NCI-H1105 (cell line): ENCODE results near the gene CROCC2.
"Not testable (repeated sequence)": the region's sequence is repeated elsewhere in the genome, so short reads cannot be mapped to it uniquely, and the experiment has no call there.

Source experiments
- DNase-seq: peaks from one replicate; lab custom pipeline; 2025; lab: John Stamatoyannopoulos, UW

Gene CROCC2

GRCh38 chr2:240966906-240967680, 61.0 kb downstream of the CROCC2 start:
- DNase-seq = no peak

- no peak for DNase-seq
Observed at GRCh38 chr2:240967681-240968621, 61.8 kb downstream of the CROCC2 start.

- no peak for DNase-seq
Observed at GRCh38 chr2:240968731-240969624, 62.8 kb downstream of the CROCC2 start.

DNA sequence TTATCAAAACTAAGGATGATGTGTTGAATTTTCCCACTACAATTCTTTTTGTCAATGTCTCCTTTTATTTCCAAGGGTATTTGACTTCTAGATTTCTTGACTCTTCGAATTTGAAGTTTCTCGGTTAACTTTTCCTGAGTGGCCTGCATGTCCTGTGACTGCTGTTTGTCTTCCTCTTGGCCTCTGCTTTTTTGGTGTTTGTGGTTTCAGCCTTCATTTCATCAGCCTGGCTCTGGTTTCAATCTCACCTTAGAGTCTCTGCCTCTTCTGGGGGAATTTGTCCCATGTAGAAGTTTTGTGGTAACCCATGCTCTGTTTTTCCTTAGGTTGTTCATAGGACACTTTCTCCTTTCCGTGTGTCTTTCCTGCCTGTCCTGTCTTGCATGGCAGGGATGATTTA, 64.0 kb downstream of the CROCC2 start:
- no peak for DNase-seq

DNA sequence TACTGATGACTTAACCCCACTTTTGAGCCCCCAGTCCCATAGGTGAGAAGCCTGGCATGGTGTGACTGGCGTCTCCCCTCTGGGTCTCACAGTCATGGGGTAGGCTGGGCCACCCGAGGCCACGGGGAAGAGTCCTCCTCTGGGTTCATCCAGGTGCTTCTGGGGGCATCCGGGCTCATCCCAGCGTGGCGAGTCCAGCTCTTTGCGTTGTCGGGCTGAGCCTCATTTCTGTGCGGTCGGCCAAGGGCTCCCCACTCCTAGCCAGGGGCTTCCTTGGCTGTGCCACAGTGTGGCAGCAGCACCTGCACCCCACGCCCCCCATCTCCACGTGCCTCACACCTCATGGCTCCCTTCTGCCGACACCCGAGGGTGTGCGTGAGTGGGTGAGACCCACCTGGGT, 64.7 kb downstream of the CROCC2 start:
- DNase-seq = no peak

DNA sequence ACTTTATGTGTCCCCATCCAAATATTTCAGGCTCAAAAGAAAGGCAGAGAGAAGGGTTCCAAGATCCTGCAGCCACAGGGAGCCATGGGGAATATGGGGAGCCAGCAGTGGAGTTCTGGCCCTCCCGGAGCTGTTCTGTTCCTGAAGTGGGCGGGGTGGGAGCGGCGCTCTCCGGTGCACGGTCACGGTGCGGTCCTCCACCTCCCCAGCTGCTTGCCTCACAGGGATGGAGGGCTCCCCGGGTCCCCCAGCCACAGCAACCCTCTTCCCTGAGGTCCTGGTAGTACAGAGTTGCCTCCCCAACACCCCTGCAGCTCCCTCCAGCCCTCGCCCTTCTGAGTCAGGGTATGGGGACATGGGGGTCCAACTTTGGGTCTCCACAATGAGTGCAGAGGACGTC, 66.1 kb downstream of the CROCC2 start:
- no peak for DNase-seq

DNA sequence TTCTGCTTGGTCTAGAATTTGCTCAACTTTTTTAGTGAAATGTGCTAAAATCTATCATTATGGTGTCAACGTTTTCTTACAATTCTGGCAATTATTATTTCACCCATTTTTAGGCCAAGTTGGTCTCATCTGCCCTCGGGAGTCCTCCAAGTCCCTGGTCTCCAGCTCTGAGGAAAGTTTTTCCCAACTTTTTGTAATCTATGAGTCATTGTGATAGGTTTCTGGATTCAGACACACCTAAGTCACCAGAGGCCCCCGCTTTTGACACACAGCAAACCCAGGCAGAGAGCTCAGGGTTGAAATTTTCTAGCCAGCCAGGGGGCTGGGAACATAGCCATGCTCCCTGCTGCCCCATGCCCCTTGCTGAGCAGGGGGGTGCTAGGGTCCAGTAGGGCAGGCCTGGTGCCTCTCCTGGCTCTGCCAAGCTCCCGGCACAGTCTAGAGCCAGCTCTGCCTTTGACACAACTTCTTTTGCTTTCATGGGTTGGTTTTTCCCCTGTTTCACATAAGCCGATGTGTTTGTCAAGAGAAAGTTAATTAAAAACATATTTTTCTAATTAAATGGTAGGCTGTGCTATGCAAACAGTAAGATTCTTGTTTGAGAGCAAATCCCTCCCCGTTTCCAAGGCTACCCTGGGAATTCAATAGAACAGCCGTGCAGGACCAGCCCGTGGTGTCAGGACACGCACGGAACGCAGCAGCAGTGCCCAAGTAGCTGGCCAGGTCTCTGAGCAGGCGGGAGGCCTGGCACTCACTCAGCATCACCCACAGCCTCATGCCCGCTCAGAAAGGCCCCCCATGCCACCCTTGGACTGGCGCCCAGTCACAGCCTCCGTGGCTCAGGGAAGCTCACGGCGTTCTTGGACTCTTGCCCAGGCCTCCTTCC, 66.7 kb downstream of the CROCC2 start:
- DNase-seq = peak; percentile 14

DNA sequence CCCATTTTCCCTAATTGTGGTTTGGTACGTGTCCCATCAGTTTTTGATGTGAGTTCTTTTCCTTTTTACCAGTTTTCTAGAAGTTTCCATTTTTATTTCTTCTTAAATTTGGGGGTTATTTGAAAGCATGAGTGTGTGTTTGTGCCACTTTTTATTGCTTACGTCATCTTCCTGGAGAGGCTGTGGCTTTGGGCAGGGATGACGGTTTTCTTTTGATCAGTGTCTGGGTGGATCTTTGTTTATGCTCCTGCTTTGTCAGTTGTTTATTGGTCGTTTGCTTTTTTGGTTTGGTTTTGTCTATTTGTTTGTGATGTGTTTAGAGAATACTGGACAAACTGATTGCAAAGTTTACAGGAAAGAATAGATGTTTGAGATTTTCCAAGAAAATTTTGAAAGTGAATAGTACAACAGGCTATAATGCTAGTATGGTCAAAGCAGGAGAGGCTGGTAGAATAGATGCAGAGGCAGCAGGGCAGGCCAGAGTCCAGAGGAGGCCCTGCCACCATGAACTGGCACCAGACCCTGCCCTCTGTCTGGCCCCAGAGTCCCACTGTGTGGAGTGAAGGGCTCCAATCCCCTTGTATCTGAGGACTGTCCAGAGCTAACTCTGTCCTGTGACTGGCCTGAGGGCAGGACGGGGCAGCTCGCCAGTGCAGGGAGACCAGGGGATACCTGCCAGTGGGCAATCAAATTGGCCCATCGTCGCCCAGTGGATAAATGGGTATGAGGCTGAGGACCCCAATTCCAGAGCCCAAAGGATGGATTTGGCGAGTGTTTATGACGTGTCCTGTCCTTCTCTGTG, 68.8 kb downstream of the CROCC2 start:
- DNase-seq = no peak

DNA sequence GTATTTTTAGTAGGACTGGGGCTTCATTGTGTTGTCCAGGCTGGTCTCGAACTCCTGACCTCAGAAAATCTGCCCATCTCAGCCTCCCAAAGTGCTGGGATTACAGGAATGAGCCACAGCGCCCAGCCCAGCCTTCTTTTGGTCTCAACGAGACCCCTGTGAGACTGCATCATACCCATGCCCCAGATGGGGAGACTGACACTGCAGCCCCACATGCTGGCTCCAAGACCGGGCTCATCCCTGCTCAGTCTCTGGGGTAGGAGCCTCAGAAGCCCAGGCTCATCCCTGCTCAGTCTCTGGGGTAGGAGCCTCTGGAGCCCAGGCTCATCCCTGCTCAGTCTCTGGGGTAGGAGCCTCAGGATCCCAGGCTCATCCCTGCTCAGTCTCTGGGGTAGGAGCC, 69.8 kb downstream of the CROCC2 start:
- DNase-seq = not testable (repeated sequence)

DNA sequence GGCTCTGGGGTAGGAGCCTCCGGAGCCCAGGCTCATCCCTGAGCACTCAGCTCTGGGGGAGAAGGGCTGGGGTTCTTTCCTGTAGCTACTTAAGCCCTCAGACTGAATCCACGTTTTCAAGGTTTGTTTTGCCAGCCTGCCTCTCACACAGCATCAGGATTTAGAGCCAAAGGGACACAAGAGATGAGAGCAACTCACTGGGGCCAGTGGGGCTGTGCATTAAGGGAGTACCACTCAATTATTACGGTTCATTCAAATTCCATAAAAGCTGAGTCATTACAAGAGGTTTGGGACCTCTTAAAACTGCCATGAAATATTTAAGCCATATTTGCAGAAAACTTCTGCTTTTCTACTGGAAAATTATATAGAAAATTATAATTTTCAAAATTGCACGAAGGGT, 75.1 kb downstream of the CROCC2 start:
- no peak for DNase-seq

- no peak for DNase-seq
Observed at GRCh38 chr2:240981871-240982800, 76.0 kb downstream of the CROCC2 start.

DNA sequence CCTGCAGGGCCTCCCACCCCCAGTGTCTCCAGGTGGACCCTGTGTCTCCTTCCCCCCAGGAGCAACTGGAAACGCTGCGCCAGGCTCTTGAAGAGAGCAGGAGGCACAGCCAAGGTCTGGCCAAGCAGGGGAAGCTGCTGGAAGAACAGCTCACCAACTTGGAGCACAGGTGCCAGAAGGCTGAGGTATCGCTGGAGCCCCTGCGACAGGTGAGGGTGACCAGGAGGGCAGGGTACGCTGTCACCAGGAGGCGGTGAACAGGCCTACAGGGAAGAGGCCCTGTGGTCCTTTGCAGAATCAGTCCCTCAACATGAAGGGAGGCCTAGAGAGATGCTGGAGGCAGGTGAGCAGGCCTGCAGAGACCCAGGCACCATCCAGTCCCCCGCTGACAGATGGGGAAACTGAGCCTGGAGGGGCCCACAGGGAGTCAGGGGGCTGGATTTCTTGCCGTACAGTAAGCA, 76.7 kb downstream of the CROCC2 start:
- no peak for DNase-seq

- peak; percentile 11 for DNase-seq
Observed at GRCh38 chr2:240983361-240983995, 77.3 kb downstream of the CROCC2 start.

- no peak for DNase-seq
Observed at GRCh38 chr2:240983996-240984498, 77.9 kb downstream of the CROCC2 start.

DNA sequence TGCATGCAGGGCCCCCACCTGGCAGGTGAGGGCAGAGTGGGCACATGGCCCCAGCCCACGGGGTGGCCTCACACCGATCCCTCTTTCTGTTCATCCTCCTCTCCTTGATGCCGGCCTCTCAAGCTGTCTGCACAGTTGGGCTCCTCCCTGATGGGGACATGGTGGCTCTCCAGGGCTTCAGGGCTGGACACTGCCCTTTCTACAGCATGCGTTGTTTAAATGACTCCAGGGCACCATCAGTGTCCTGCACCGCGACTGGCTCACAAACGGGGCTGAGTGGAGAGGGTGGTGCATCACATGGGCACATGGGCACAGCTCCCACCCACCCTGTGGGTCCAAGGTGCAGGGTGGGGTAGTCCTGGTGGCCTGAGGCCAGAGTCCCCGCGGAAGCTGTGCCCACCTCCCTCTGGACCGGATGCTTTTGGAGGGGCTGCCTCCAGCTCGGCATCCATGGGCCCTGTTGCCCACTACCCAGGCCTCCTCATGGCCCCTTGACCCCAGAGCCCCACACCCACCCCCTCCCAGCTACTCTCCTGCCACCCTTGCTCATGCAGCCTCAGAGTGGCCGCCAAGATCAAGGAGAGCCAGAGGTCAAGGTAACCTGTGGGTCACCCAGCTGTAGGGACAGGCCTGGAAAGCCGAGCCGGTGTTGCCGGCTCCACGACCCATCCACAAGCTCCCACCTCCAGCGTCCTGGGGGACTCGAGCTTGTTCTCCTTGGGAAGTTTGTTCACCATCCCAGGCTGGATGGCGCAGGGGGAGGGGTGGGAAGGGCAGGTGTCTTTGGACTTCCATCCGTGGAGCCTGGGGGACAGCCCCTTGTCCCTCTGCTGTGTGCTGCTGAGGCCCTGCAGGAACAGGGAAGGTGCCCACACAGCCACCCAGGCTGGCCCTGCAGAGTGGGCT, 80.0 kb downstream of the CROCC2 start:
- no peak for DNase-seq

DNA sequence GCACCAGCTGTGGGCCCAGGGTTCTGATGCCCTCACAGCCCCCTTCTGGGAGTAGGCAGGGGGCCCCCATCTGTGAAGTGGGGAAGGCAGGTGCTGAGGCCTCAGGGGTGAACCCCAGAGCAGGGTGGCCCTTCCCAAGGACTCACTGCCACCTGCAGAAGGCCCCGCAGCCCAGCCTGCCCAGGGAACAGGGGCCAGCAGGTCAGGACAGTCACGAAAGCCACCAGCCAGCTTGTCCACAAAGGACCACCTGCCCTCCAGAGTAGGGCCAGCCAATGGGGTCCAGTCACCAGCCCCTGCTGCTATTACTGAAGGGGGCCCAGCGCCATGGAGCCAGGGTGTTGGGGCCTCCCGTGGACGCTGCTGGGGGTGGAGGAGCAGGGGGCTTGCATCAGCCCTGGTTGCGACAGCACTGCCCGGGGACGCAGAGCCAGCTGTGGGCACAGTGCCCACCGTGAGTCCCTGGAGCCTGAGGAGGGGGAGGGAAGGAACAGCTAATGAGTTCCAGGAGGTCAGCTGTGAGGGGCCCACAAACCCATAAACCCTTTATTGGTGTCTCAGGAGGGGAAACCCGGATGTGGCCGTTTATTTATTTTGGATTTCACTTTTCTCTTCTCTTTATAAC, 80.8 kb downstream of the CROCC2 start:
- no peak for DNase-seq

- DNase-seq = no peak
Observed at GRCh38 chr2:240987588-240987987, 81.5 kb downstream of the CROCC2 start.
